ENCODE measurements around the gene STRADA.

- TF ChIP-seq POLR2AphosphoS5 (IDR thresholded peaks at IDR 0.05; ENCODE audit: low read depth, low read length) (no peak), REST (IDR thresholded peaks at IDR 0.05; ENCODE audit: insufficient read depth in 1 of 2, low read depth in 2 of 2, low read length in 2 of 2) (no peak), TAF1 (IDR thresholded peaks at IDR 0.05; ENCODE audit: borderline replicate concordance, insufficient read depth, low read length) (no peak), SIN3A (IDR thresholded peaks at IDR 0.05; ENCODE audit: borderline replicate concordance, insufficient read depth, low read length) (no peak), FOXP2 (optimal IDR thresholded peaks at IDR 0.05; ENCODE audit: borderline replicate concordance, extremely low read depth, extremely low read length, insufficient read depth) (no peak)
Measured at GRCh38 chr17:63790057-63790456, 48.5 kb upstream of the STRADA start.

Data from PFSK-1 (cell line).